ENCODE data around the gene ANKRD11.

DNA sequence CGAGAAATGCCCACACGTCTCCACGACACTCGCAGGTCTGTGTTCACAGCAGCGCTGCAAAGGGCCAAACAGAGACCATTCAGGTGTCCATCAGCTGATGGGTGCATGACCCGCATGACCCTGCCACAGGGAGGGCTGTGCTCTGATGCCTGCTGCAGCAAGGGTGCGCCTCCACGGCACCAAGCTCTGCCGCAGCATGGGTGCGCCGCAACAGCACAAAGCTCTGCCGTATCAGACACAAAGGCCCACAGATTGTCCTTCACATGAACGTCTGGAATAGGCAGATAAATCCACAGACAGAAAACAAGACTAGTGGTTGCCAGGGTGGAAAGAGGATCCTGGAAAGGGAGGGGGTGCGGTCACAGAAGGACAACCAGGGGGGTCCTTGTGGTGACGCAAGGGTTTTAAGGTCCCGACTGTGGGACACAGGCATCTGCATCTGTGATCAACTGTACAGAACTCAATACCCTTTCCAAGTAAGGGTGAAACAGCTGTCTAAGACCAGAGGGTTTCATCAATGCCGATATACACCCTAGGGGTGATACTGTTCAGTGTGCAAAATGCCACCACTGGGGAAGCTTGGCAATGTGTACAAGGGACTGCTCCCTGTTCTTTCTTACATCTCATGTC, 121.0 kb downstream of the ANKRD11 start:
- TF ChIP-seq, protein P1, sequence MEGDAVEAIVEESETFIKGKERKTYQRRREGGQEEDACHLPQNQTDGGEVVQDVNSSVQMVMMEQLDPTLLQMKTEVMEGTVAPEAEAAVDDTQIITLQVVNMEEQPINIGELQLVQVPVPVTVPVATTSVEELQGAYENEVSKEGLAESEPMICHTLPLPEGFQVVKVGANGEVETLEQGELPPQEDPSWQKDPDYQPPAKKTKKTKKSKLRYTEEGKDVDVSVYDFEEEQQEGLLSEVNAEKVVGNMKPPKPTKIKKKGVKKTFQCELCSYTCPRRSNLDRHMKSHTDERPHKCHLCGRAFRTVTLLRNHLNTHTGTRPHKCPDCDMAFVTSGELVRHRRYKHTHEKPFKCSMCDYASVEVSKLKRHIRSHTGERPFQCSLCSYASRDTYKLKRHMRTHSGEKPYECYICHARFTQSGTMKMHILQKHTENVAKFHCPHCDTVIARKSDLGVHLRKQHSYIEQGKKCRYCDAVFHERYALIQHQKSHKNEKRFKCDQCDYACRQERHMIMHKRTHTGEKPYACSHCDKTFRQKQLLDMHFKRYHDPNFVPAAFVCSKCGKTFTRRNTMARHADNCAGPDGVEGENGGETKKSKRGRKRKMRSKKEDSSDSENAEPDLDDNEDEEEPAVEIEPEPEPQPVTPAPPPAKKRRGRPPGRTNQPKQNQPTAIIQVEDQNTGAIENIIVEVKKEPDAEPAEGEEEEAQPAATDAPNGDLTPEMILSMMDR (IDR thresholded peaks at IDR 0.05; ENCODE audit: low read length), result no peak
- TF ChIP-seq EZH2phosphoT487 (IDR thresholded peaks at IDR 0.05; ENCODE audit: low read length), result no peak
- TF ChIP-seq EZH2 (optimal IDR thresholded peaks at IDR 0.05; ENCODE audit: low read depth, low read length), result no peak

All from MM.1S (cell line).